ENCODE results near the gene NPAS2.

The NPAS2 gene

GRCh38 chr2:100876231-100876860, 56.4 kb downstream of the NPAS2 start:
- DNase-seq (ENCODE audit: low read depth), result no peak
- H3K4me3 ChIP-seq (ENCODE audit: low read depth, low read length), result no peak overlapping the region

- no peak overlapping the region for H3K4me3 ChIP-seq (ENCODE audit: low read depth, low read length)
- no peak for DNase-seq (ENCODE audit: low read depth)
Measured at GRCh38 chr2:100877555-100877954, 57.6 kb downstream of the NPAS2 start.

GRCh38 chr2:100878000-100878791, 58.3 kb downstream of the NPAS2 start:
- DNase-seq (ENCODE audit: low read depth), result no peak
- H3K4me3 ChIP-seq (ENCODE audit: low read depth, low read length), result no peak overlapping the region

GRCh38 chr2:100879296-100879695, 59.4 kb downstream of the NPAS2 start:
- no peak overlapping the region for H3K4me3 ChIP-seq (ENCODE audit: low read depth, low read length)
- DNase-seq (ENCODE audit: low read depth), result no peak

GRCh38 chr2:100880036-100880435, 60.1 kb downstream of the NPAS2 start:
- DNase-seq (ENCODE audit: low read depth), result no peak
- no peak overlapping the region for H3K4me3 ChIP-seq (ENCODE audit: low read depth, low read length)

- no peak overlapping the region for H3K4me3 ChIP-seq (ENCODE audit: low read depth, low read length)
- no peak for DNase-seq (ENCODE audit: low read depth)
Measured at GRCh38 chr2:100880730-100881129, 60.8 kb downstream of the NPAS2 start.

- no peak for DNase-seq (ENCODE audit: low read depth)
- no peak overlapping the region for H3K4me3 ChIP-seq (ENCODE audit: low read depth, low read length)
Measured at GRCh38 chr2:100882645-100883613, 63.0 kb downstream of the NPAS2 start.

- no peak overlapping the region for H3K4me3 ChIP-seq (ENCODE audit: low read depth, low read length)
- DNase-seq (ENCODE audit: low read depth), result no peak
Measured at GRCh38 chr2:100884145-100884621, 64.2 kb downstream of the NPAS2 start.

- H3K4me3 ChIP-seq (ENCODE audit: low read depth, low read length), result no peak overlapping the region
- no peak for DNase-seq (ENCODE audit: low read depth)
Measured at GRCh38 chr2:100886085-100886484, 66.1 kb downstream of the NPAS2 start.

- DNase-seq (ENCODE audit: low read depth), result no peak
- H3K4me3 ChIP-seq (ENCODE audit: low read depth, low read length), result no peak overlapping the region
Measured at GRCh38 chr2:100887039-100887578, 67.2 kb downstream of the NPAS2 start.

GRCh38 chr2:100887713-100888495, 68.0 kb downstream of the NPAS2 start:
- no peak overlapping the region for H3K4me3 ChIP-seq (ENCODE audit: low read depth, low read length)
- no peak for DNase-seq (ENCODE audit: low read depth)

GRCh38 chr2:100888601-100889000, 68.7 kb downstream of the NPAS2 start:
- no peak overlapping the region for H3K4me3 ChIP-seq (ENCODE audit: low read depth, low read length)
- DNase-seq (ENCODE audit: low read depth), result no peak

GRCh38 chr2:100889286-100889685, 69.3 kb downstream of the NPAS2 start:
- no peak overlapping the region for H3K4me3 ChIP-seq (ENCODE audit: low read depth, low read length)
- DNase-seq (ENCODE audit: low read depth), result no peak

- DNase-seq (ENCODE audit: low read depth), result no peak
- no peak overlapping the region for H3K4me3 ChIP-seq (ENCODE audit: low read depth, low read length)
Measured at GRCh38 chr2:100891906-100892642, 72.1 kb downstream of the NPAS2 start.

- no peak overlapping the region for H3K4me3 ChIP-seq (ENCODE audit: low read depth, low read length)
- DNase-seq (ENCODE audit: low read depth), result no peak
Measured at GRCh38 chr2:100893392-100894104, 73.6 kb downstream of the NPAS2 start.

GRCh38 chr2:100894105-100894795, 74.3 kb downstream of the NPAS2 start:
- no peak overlapping the region for H3K4me3 ChIP-seq (ENCODE audit: low read depth, low read length)
- DNase-seq (ENCODE audit: low read depth), result no peak

GRCh38 chr2:100894796-100895156, 74.8 kb downstream of the NPAS2 start:
- H3K4me3 ChIP-seq (ENCODE audit: low read depth, low read length), result no peak overlapping the region
- no peak for DNase-seq (ENCODE audit: low read depth)
